Measurements from ENCODE around the gene AOC1. TPM values are rescaled to one million over a fixed set of nuclear protein-coding genes. Genes with fewer than 3 reads are reported as not detected.

Gene AOC1
- total and polyA plus RNA-seq, 4 donors: 0.01 to 0.08 TPM; not detected in 2

- TF ChIP-seq YY1 (IDR thresholded peaks at IDR 0.05) (no peak), EGR1 (IDR thresholded peaks at IDR 0.05; ENCODE audit: low read depth in 2 of 2) (no peak), RXRA (IDR thresholded peaks at IDR 0.05) (no peak), ATF3 (IDR thresholded peaks at IDR 0.05) (no peak), HNF4A (conservative IDR thresholded peaks at IDR 0.05) (no peak), REST (IDR thresholded peaks at IDR 0.05) (no peak), RAD21 (IDR thresholded peaks at IDR 0.05) (no peak), FOXA2 (IDR thresholded peaks at IDR 0.05) (no peak), MAX (IDR thresholded peaks at IDR 0.05) (no peak), NR2F2 (IDR thresholded peaks at IDR 0.05) (no peak), CTCF (IDR thresholded peaks at IDR 0.05; ENCODE audit: low read depth, low read length, missing input control) (no peak), SP1 (IDR thresholded peaks at IDR 0.05) (no peak), ZBTB33 (IDR thresholded peaks at IDR 0.05) (no peak), TAF1 (conservative IDR thresholded peaks at IDR 0.05) (no peak), GABPA (IDR thresholded peaks at IDR 0.05 in 1 of 2, conservative IDR thresholded peaks at IDR 0.05 in 1 of 2) (no peak), HNF4G (IDR thresholded peaks at IDR 0.05) (no peak)
- H3K27ac ChIP-seq (ENCODE audit: low read depth in 1 of 2, low read length in 2 of 2): no peak overlapping the region
- H3K4me1 ChIP-seq (ENCODE audit: control insufficient read depth in 4 of 4, insufficient read depth in 4 of 4, low read length in 3 of 4): peaks cover 0 to 23% (median 9%) of the 10 kb centered on the region in 4 donors
- H3K9me3 ChIP-seq (ENCODE audit: control insufficient read depth in 4 of 4, low read length in 3 of 4): peaks cover 0 to 5% (median 0%) of the 10 kb centered on the region in 4 donors
- no peaks in the 10 kb centered on the region for H3K36me3 ChIP-seq (ENCODE audit: control insufficient read depth in 4 of 4, insufficient read depth in 3 of 4, low read depth in 1 of 4, low read length in 3 of 4)
- DNase-seq (ENCODE audit: low spot score): no peak
- H3K4me3 ChIP-seq (ENCODE audit: low read depth in 1 of 3, low read length in 3 of 3): no peak overlapping the region
- no peak overlapping the region for H3K9ac ChIP-seq (ENCODE audit: low read depth in 1 of 2, low read length in 2 of 2)
- no peaks in the 10 kb centered on the region for H3K27me3 ChIP-seq (ENCODE audit: control insufficient read depth in 4 of 4, insufficient read depth in 4 of 4, low read length in 3 of 4)
These were observed 19.3 kb downstream of the AOC1 start for GRCh38 chr7:150871601-150872000.

Measured in liver (tissue), 9 donors.